ENCODE data around the gene CEP112. TPM values are rescaled to one million over a fixed set of nuclear protein-coding genes. Genes with fewer than 3 reads are reported as not detected.

The CEP112 gene
- total RNA-seq (2014; rRNA removed; shearing (Covaris generic)), result 36.6 and 41.6 TPM in 2 replicates

GRCh38 chr17:66191593-66192377, at the start of gene CEP112:
TSS of gene CEP112 (minus strand) at chr17:66192133.
- peak within 1 kb of the TSS; percentile 99 for H3K27ac ChIP-seq
- H3K27me3 ChIP-seq, result no peaks in the 10 kb centered on the region
- peak; percentile 93 for DNase-seq
- peak within 1 kb of the TSS; percentile 92 for H3K4me3 ChIP-seq
- H3K9me3 ChIP-seq (replicated peaks), result no peaks in the 10 kb centered on the region
- peaks cover 14% of the 10 kb centered on the region for H3K4me1 ChIP-seq
- H3K36me3 ChIP-seq, result peaks cover 11% of the 10 kb centered on the region

GRCh38 chr17:66240630-66241029, 48.7 kb upstream of the CEP112 start:
- Histone ChIP-seq H3K4me3 (no peak overlapping the region), H3K9me3 (replicated peaks) (no peaks in the 10 kb centered on the region), H3K27me3 (no peaks in the 10 kb centered on the region), H3K27ac (no peak overlapping the region), H3K4me1 (no peaks in the 10 kb centered on the region), H3K36me3 (no peaks in the 10 kb centered on the region)
- DNase-seq, result no peak

GRCh38 chr17:66240013-66240412, 48.1 kb upstream of the CEP112 start:
- DNase-seq, result no peak
- no peak overlapping the region for H3K27ac ChIP-seq
- no peaks in the 10 kb centered on the region for H3K27me3 ChIP-seq
- no peaks in the 10 kb centered on the region for H3K9me3 ChIP-seq (replicated peaks)
- H3K36me3 ChIP-seq, result no peaks in the 10 kb centered on the region
- no peaks in the 10 kb centered on the region for H3K4me1 ChIP-seq
- H3K4me3 ChIP-seq, result no peak overlapping the region

GRCh38 chr17:66235377-66235994, 43.6 kb upstream of the CEP112 start:
- Histone ChIP-seq H3K4me1 (no peaks in the 10 kb centered on the region), H3K9me3 (replicated peaks) (no peaks in the 10 kb centered on the region), H3K4me3 (no peak overlapping the region), H3K27ac (no peak overlapping the region), H3K36me3 (no peaks in the 10 kb centered on the region), H3K27me3 (no peaks in the 10 kb centered on the region)
- no peak for DNase-seq

DNA sequence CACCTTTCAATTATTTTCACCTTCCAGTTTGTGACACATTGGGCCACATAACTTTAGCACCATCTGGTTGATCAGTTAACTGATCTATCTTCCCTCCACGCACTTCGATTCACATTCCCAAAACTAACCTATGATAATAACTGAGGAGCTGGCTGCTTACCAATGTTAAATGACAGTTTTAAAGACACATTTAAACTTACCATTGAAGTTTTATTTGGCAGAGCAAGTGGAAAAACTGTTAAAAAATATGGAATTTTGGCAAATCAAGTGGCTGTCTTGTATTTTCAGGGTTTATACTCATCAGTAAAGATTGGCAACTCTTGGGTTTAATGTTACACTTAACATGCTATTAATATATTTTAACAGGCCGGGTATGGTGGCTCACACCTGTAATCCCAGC, 42.7 kb upstream of the CEP112 start:
- no peak overlapping the region for H3K4me3 ChIP-seq
- no peaks in the 10 kb centered on the region for H3K4me1 ChIP-seq
- no peaks in the 10 kb centered on the region for H3K27me3 ChIP-seq
- no peaks in the 10 kb centered on the region for H3K9me3 ChIP-seq (replicated peaks)
- no peak overlapping the region for H3K27ac ChIP-seq
- H3K36me3 ChIP-seq, result no peaks in the 10 kb centered on the region
- DNase-seq, result no peak

DNA sequence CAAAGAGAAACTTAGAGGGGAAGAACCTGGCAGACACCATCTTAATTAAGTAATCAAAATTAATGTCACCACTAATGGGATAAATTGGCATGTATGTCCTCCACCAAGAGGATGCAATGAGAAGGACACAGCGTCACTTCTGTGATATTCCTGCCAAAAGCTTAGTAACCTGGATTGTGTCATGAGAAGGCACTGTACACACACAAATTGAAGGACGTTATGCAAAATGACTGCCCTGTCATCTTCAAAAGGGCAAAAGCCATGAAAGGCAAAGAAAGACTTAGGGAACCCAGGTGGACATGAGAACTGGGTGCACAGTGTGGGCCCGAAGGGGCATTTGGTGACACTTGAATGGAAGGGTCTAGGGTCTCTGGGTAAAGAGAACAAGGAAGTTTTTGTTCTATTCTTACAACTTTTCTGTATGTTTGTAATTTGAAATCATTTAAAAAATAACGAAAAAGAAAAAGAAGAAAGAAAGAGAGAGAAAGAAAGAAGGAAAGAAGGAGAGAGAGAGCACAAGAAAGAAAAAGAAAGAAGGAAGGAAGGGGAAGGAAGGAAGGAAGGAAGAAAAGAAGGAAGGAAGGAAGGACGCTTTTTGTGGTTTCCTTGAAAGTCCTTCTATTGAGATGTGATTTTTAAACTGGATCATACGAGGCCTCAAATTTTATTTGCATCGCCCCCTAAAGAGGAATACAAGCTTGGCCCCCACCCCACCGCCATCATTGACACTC, 41.3 kb upstream of the CEP112 start:
- Histone ChIP-seq H3K4me1 (no peaks in the 10 kb centered on the region), H3K4me3 (no peak overlapping the region), H3K36me3 (no peaks in the 10 kb centered on the region), H3K27me3 (no peaks in the 10 kb centered on the region), H3K27ac (no peak overlapping the region), H3K9me3 (replicated peaks) (no peaks in the 10 kb centered on the region)
- DNase-seq, result no peak

GRCh38 chr17:66230922-66231591, 39.1 kb upstream of the CEP112 start:
- DNase-seq, result no peak
- no peaks in the 10 kb centered on the region for H3K9me3 ChIP-seq (replicated peaks)
- H3K27me3 ChIP-seq, result no peaks in the 10 kb centered on the region
- no peaks in the 10 kb centered on the region for H3K4me1 ChIP-seq
- H3K4me3 ChIP-seq, result no peak overlapping the region
- H3K36me3 ChIP-seq, result no peaks in the 10 kb centered on the region
- H3K27ac ChIP-seq, result no peak overlapping the region

GRCh38 chr17:66229783-66230538, 38.0 kb upstream of the CEP112 start:
- H3K4me3 ChIP-seq, result no peak overlapping the region
- DNase-seq, result no peak
- H3K9me3 ChIP-seq (replicated peaks), result no peaks in the 10 kb centered on the region
- H3K4me1 ChIP-seq, result no peaks in the 10 kb centered on the region
- H3K27me3 ChIP-seq, result no peaks in the 10 kb centered on the region
- H3K36me3 ChIP-seq, result no peaks in the 10 kb centered on the region
- no peak overlapping the region for H3K27ac ChIP-seq

- Histone ChIP-seq H3K27me3 (no peaks in the 10 kb centered on the region), H3K4me3 (no peak within 1 kb of the TSS), H3K4me1 (no peaks in the 10 kb centered on the region), H3K36me3 (no peaks in the 10 kb centered on the region), H3K9me3 (replicated peaks) (no peaks in the 10 kb centered on the region), H3K27ac (no peak within 1 kb of the TSS)
- DNase-seq, result no peak
Measured at GRCh38 chr17:66228887-66229782, 37.2 kb upstream of the CEP112 start, which contains the start of gene APOH. TSS of gene APOH (minus strand) at chr17:66229415. CDS start at chr17:66229379, 36 bp downstream.

DNA sequence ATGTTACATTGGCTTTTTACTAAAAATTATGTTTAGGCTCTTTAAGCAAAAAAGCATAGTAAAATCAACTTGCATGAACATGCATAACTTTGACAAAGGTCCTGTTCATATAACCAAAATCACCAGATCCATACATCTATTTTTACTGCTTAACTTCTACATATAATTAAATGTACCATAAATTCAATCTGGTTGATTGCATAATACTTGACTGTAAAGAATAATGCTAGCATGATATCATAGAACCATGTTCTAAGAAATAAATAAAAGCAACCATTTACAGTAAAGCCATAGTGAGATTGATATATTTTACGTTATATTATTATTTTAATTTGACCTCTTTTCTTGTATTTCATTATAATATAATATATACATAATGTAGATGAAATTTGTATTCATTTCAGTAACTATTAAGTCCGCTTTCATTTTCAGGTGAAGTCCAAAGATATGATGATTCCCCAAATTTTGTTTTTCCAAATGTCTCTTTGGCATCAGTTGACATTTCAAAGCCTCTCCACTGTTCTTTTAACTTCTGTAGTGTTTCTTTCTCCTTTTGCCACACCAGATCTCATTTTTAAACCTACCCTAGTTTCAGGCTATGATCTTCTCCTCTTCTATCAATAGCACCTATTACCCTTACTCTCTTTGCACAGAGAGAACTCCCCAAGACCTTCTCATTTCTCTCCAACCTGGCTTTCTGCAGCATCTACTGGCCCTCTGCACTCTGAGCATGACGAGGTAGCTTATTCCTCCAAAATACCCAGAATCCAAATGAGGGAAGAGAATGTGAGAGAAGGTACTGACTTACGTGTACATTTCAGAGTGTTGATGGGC, 35.5 kb upstream of the CEP112 start:
- Histone ChIP-seq H3K4me3 (no peak overlapping the region), H3K36me3 (no peaks in the 10 kb centered on the region), H3K4me1 (no peaks in the 10 kb centered on the region), H3K9me3 (replicated peaks) (no peaks in the 10 kb centered on the region), H3K27ac (no peak overlapping the region), H3K27me3 (no peaks in the 10 kb centered on the region)
- no peak for DNase-seq

GRCh38 chr17:66222798-66223350, 30.9 kb upstream of the CEP112 start:
- H3K27ac ChIP-seq, result no peak overlapping the region
- no peaks in the 10 kb centered on the region for H3K36me3 ChIP-seq
- no peaks in the 10 kb centered on the region for H3K27me3 ChIP-seq
- H3K9me3 ChIP-seq (replicated peaks), result no peaks in the 10 kb centered on the region
- H3K4me1 ChIP-seq, result no peaks in the 10 kb centered on the region
- H3K4me3 ChIP-seq, result no peak overlapping the region
- DNase-seq, result no peak

- Histone ChIP-seq H3K4me1 (no peaks in the 10 kb centered on the region), H3K9me3 (replicated peaks) (no peaks in the 10 kb centered on the region), H3K36me3 (no peaks in the 10 kb centered on the region), H3K4me3 (no peak overlapping the region), H3K27ac (no peak overlapping the region), H3K27me3 (no peaks in the 10 kb centered on the region)
- no peak for DNase-seq
Measured at GRCh38 chr17:66221755-66222530, 30.0 kb upstream of the CEP112 start.
